A549 (cell line): ENCODE data around the gene HBS1L.

Experiments used
- CHD2 ChIP-seq: fragments of 150-350 bp; IDR thresholded peaks from 2 replicates; pipeline ENCODE4 v1.6.1; 2014; ENCODE audit warnings: low read length; ENCODE audit not compliant: partially characterized antibody
- ESRRA ChIP-seq: fragments of 150-350 bp; IDR thresholded peaks from 2 replicates; pipeline ENCODE4 v1.6.1; 2014; ENCODE audit warnings: mild to moderate bottlenecking, low read length, borderline replicate concordance
- POLR2A ChIP-seq: IDR thresholded peaks from 2 replicates; pipeline ENCODE4 v1.6.1; 2012; ENCODE audit warnings: mild to moderate bottlenecking, low read length
- RCOR1 ChIP-seq: fragments of 150-350 bp; IDR thresholded peaks from 2 replicates; pipeline ENCODE4 v1.6.1; 2014; ENCODE audit warnings: antibody characterized with exemption, low read length, low read depth
- TF ChIP-seq, protein P1 (sequence below): fragments of >200 bp; sonication (Bioruptor Twin); formaldehyde crosslinking; IDR thresholded peaks from 3 replicates; pipeline ENCODE4 v1.5.1; 2016
- TF ChIP-seq, protein P2 (sequence below): fragments of 150-350 bp; IDR thresholded peaks from 2 replicates; pipeline ENCODE4 v1.6.1; 2014; ENCODE audit warnings: low read depth, mild to moderate bottlenecking, low read length
- TF ChIP-seq, protein P3 (sequence below): fragments of 200-600 bp; sonication (generic); IDR thresholded peaks from 2 replicates; pipeline ENCODE4 v1.6.1; 2016; ENCODE audit warnings: antibody characterized with exemption, mild to moderate bottlenecking, moderate library complexity

DNA sequence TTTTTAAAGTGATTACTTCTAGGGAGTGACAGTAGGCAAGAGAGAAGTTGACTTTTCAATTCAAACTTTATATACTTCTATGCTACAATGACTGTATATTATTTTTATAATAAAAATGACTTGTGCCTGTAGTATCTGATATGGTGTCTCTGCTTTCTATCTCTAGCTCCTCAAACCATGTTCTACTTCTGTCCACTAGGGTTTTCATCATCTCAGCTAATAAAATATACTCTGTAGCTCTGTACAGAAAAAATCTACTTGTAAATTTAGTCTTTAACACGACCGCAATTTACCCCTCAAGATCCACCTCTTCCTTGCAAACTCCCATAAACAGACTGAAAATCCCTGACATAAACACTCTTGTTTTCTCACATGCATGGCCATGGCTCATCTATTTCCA lies 42.3 kb downstream of the HBS1L start:
- TF ChIP-seq, protein P1, sequence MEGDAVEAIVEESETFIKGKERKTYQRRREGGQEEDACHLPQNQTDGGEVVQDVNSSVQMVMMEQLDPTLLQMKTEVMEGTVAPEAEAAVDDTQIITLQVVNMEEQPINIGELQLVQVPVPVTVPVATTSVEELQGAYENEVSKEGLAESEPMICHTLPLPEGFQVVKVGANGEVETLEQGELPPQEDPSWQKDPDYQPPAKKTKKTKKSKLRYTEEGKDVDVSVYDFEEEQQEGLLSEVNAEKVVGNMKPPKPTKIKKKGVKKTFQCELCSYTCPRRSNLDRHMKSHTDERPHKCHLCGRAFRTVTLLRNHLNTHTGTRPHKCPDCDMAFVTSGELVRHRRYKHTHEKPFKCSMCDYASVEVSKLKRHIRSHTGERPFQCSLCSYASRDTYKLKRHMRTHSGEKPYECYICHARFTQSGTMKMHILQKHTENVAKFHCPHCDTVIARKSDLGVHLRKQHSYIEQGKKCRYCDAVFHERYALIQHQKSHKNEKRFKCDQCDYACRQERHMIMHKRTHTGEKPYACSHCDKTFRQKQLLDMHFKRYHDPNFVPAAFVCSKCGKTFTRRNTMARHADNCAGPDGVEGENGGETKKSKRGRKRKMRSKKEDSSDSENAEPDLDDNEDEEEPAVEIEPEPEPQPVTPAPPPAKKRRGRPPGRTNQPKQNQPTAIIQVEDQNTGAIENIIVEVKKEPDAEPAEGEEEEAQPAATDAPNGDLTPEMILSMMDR: no peak
- TF ChIP-seq CHD2: no peak
- TF ChIP-seq, protein P2, sequence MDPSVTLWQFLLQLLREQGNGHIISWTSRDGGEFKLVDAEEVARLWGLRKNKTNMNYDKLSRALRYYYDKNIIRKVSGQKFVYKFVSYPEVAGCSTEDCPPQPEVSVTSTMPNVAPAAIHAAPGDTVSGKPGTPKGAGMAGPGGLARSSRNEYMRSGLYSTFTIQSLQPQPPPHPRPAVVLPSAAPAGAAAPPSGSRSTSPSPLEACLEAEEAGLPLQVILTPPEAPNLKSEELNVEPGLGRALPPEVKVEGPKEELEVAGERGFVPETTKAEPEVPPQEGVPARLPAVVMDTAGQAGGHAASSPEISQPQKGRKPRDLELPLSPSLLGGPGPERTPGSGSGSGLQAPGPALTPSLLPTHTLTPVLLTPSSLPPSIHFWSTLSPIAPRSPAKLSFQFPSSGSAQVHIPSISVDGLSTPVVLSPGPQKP: no peak
- TF ChIP-seq RCOR1: no peak
- TF ChIP-seq POLR2A: no peak
- TF ChIP-seq, protein P3, sequence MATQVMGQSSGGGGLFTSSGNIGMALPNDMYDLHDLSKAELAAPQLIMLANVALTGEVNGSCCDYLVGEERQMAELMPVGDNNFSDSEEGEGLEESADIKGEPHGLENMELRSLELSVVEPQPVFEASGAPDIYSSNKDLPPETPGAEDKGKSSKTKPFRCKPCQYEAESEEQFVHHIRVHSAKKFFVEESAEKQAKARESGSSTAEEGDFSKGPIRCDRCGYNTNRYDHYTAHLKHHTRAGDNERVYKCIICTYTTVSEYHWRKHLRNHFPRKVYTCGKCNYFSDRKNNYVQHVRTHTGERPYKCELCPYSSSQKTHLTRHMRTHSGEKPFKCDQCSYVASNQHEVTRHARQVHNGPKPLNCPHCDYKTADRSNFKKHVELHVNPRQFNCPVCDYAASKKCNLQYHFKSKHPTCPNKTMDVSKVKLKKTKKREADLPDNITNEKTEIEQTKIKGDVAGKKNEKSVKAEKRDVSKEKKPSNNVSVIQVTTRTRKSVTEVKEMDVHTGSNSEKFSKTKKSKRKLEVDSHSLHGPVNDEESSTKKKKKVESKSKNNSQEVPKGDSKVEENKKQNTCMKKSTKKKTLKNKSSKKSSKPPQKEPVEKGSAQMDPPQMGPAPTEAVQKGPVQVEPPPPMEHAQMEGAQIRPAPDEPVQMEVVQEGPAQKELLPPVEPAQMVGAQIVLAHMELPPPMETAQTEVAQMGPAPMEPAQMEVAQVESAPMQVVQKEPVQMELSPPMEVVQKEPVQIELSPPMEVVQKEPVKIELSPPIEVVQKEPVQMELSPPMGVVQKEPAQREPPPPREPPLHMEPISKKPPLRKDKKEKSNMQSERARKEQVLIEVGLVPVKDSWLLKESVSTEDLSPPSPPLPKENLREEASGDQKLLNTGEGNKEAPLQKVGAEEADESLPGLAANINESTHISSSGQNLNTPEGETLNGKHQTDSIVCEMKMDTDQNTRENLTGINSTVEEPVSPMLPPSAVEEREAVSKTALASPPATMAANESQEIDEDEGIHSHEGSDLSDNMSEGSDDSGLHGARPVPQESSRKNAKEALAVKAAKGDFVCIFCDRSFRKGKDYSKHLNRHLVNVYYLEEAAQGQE: no peak
- no peak for TF ChIP-seq ESRRA
